SK-N-SH treated with all-trans-retinoic acid at 6 μM for 48 hours (cell line): ENCODE results near the gene FBXO38.
"Not testable (repeated sequence)": the region's sequence is repeated elsewhere in the genome, so short reads cannot be mapped to it uniquely, and the experiment has no call there.

Experiments
- ARNTL ChIP-seq: fragments of 450-650 bp; formaldehyde crosslinking; IDR thresholded peaks from 2 replicates; pipeline ENCODE4 v1.5.0; 2020; ENCODE audit warnings: low read depth, mild to moderate bottlenecking, moderate library complexity, borderline replicate concordance
- CREB5 ChIP-seq: fragments of 250-450 bp; sonication (Bioruptor Pico); IDR thresholded peaks from 2 replicates; pipeline ENCODE4 v1.5.1; 2020; ENCODE audit warnings: low read depth, mild to moderate bottlenecking, moderate library complexity
- GLIS3 ChIP-seq: fragments of 250-450 bp; sonication (Bioruptor Pico); IDR thresholded peaks from 2 replicates; pipeline ENCODE4 v1.5.0; 2020; ENCODE audit warnings: mild to moderate bottlenecking, moderate library complexity
- OSR1 ChIP-seq: fragments of 250-450 bp; sonication (Bioruptor Pico); IDR thresholded peaks from 2 replicates; pipeline ENCODE4 v1.8.0; 2022; ENCODE audit warnings: moderate library complexity, mild to moderate bottlenecking, inconsistent platforms
- TSHZ2 ChIP-seq: fragments of 250-450 bp; sonication (Bioruptor Pico); IDR thresholded peaks from 2 replicates; pipeline ENCODE4 v1.5.0; 2020; ENCODE audit warnings: mild to moderate bottlenecking, moderate library complexity
- ZC3H10 ChIP-seq: fragments of 250-450 bp; sonication (Bioruptor Pico); IDR thresholded peaks from 2 replicates; pipeline ENCODE4 v1.5.1; 2021; ENCODE audit warnings: mild to moderate bottlenecking, moderate library complexity
- ZFP30 ChIP-seq: fragments of 450-650 bp; formaldehyde crosslinking; IDR thresholded peaks from 2 replicates; pipeline ENCODE4 v1.5.0; 2022; ENCODE audit warnings: mild to moderate bottlenecking, moderate library complexity
- ZNF70 ChIP-seq: fragments of 450-650 bp; formaldehyde crosslinking; IDR thresholded peaks from 2 replicates; pipeline ENCODE4 v1.5.0; 2020; ENCODE audit warnings: mild to moderate bottlenecking, moderate library complexity

- TF ChIP-seq ZNF70 (CRISPR knock-in tag); GLIS3; CREB5 (CRISPR knock-in tag); ZC3H10 (CRISPR knock-in tag); ZFP30 (CRISPR knock-in tag); OSR1 (CRISPR knock-in tag); ARNTL (CRISPR knock-in tag); TSHZ2: not testable (repeated sequence)
These were observed 85.0 kb downstream of the FBXO38 start for GRCh38 chr5:148468746-148469145.
